LNCAP (cell line): ENCODE measurements around the gene KCNA5.

Experiments used
- CTCF ChIP-seq: fragments of 450-650 bp; IDR thresholded peaks from 2 replicates; pipeline ENCODE4 v1.5.1; 2017; ENCODE audit warnings: mild to moderate bottlenecking

KCNA5 gene

GRCh38 chr12:5094551-5094950, 50.9 kb downstream of the KCNA5 start:
- TF ChIP-seq CTCF, result no peak

GRCh38 chr12:5094986-5095385, 51.3 kb downstream of the KCNA5 start:
- no peak for TF ChIP-seq CTCF
